C4-2B (cell line): Measurements from ENCODE around the gene LRP1B.

Experiments
- CTCF ChIP-seq: fragments of 450-650 bp; conservative IDR thresholded peaks from 2 replicates; pipeline ENCODE4 v1.5.1; 2017; ENCODE audit warnings: mild to moderate bottlenecking
- ZFX ChIP-seq: fragments of 450-650 bp; IDR thresholded peaks from 2 replicates; pipeline ENCODE4 v1.6.1; 2017

- TF ChIP-seq CTCF (no peak), ZFX (no peak)
Observed at GRCh38 chr2:140496714-140497113, 1634.1 kb downstream of the LRP1B start.
